Cardiac muscle cell (in vitro differentiated cells and primary cell): Measurements from ENCODE around the gene GATAD2B. TPM values are rescaled to one million over a fixed set of nuclear protein-coding genes. Genes with fewer than 3 reads are reported as not detected.

Experiments
- DNase-seq, 2 donors: peaks; one replicate each; pipeline versions ENCODE4 v3.0.0 to v3.0.0-alpha.2; 2010 to 2017; ENCODE audit warnings: low read depth in 1 of 2, low spot score in 1 of 2
- H3K27ac ChIP-seq: fragments of 200-600 bp; sonication (generic); 2 replicates; pipeline ENCODE4 v1.5.1; 2016
- H3K27me3 ChIP-seq: fragments of 200-600 bp; sonication (generic); 2 replicates; pipeline ENCODE4 v1.6.0; 2016; ENCODE audit warnings: control low read depth
- H3K36me3 ChIP-seq: fragments of 200-600 bp; sonication (generic); 2 replicates; pipeline ENCODE4 v1.5.1; 2016; ENCODE audit warnings: control low read depth
- H3K4me1 ChIP-seq: fragments of 200-600 bp; sonication (generic); 2 replicates; pipeline ENCODE4 v1.8.1; 2017; ENCODE audit warnings: low read depth, mild to moderate bottlenecking, mixed run types
- H3K4me3 ChIP-seq: fragments of 200-600 bp; sonication (generic); 2 replicates; pipeline ENCODE4 v1.5.1; 2016; ENCODE audit warnings: mild to moderate bottlenecking
- H3K9me3 ChIP-seq: fragments of 200-600 bp; sonication (generic); 2 replicates; pipeline ENCODE4 v1.5.1; 2017; ENCODE audit warnings: low read depth, mild to moderate bottlenecking, control low read depth
- polyA plus RNA-seq: library from polyadenylated mRNA; unstranded; fragments of >200 nt; fragmentation: Nextera tagmentation; extraction: Ambion mirVana; gene quantifications from 2 replicates; pipeline ENCODE4 v1.2.1, GENCODE V29; 2016
- total RNA-seq: library from RNA; depleted of rRNA; stranded (reverse); fragments of >200 nt; gene quantifications from 2 replicates; pipeline ENCODE4 v1.2.3, GENCODE V29; 2016
- TF ChIP-seq, protein P1 (sequence below): IDR thresholded peaks from 2 replicates; pipeline ENCODE4 v1.5.1; 2012; ENCODE audit warnings: low read depth, mild to moderate bottlenecking, low read length

Gene GATAD2B
- total and polyA plus RNA-seq, 2 experiments from 2014 or later, result 8.1 to 19.6 TPM

DNA sequence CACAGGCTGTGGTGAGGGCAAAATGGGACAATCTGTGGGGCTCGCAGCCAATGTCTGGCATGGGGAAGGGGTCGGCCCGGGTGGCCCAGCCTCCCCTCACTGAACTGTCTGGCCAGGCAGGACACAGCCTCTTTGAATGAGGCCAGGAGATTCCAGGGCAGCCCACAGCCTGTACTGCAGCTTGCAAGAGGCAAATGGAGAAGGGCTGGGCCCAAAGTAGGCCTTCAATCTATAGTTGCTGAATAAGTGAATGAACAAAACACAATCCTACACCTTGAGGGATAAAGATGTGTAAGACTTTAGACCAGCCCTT is 124.3 kb downstream of the GATAD2B start:
- TF ChIP-seq, protein P1, sequence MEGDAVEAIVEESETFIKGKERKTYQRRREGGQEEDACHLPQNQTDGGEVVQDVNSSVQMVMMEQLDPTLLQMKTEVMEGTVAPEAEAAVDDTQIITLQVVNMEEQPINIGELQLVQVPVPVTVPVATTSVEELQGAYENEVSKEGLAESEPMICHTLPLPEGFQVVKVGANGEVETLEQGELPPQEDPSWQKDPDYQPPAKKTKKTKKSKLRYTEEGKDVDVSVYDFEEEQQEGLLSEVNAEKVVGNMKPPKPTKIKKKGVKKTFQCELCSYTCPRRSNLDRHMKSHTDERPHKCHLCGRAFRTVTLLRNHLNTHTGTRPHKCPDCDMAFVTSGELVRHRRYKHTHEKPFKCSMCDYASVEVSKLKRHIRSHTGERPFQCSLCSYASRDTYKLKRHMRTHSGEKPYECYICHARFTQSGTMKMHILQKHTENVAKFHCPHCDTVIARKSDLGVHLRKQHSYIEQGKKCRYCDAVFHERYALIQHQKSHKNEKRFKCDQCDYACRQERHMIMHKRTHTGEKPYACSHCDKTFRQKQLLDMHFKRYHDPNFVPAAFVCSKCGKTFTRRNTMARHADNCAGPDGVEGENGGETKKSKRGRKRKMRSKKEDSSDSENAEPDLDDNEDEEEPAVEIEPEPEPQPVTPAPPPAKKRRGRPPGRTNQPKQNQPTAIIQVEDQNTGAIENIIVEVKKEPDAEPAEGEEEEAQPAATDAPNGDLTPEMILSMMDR, result no peak
- Histone ChIP-seq H3K27me3 (no peaks in the 10 kb centered on the region), H3K36me3 (no peaks in the 10 kb centered on the region), H3K27ac (peak overlapping the region; percentile 24), H3K4me3 (no peak overlapping the region), H3K9me3 (no peaks in the 10 kb centered on the region), H3K4me1 (peaks cover under 1% of the 10 kb centered on the region)
- DNase-seq, result no peak

DNA sequence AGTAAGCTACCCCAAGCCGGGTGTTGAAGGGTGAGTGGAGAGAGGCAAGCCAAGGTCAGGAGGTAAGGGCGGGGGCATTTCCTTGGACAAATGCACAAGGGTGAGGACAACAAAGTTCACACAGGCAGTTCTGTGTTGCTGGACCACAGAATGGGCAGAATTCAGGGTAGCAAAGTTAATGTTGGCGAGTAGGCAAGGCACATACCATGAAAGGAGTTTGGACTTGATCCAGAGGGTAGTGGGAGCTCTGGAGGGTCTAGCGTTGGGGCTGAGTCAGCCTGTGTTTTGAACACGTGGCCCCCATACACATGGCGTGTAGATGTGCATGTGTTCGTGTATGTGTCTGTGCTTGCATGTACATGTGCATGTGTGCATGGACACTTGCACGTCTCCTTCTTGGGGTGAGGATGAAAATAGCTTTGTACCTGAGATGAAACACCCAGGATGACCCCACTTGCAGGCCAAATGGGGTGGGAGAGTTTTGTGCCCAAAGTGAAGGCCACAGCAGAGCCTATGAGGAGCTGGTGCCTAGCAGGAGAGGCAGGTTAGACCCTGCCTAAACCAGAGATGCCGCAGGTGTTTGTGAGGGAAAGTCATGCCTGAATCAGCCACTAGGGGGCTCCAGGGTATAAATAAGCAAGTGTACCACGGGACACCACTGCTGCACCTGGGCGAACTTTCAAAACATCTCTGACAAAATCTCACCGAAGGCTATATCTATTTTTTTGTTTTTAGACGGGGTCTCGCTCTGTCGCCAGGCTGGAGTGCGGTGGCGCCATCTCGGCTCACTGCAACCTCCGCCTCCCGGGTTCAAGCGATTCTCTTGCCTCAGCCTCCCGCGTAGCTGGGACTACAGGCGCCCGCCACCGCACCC is 125.7 kb downstream of the GATAD2B start:
- DNase-seq, result peak; percentile 72 to 86
- Histone ChIP-seq H3K27ac (no peak overlapping the region), H3K4me3 (no peak overlapping the region), H3K36me3 (no peaks in the 10 kb centered on the region), H3K4me1 (no peaks in the 10 kb centered on the region), H3K9me3 (no peaks in the 10 kb centered on the region), H3K27me3 (no peaks in the 10 kb centered on the region)
- TF ChIP-seq, protein P1, result peak; percentile 80

DNA sequence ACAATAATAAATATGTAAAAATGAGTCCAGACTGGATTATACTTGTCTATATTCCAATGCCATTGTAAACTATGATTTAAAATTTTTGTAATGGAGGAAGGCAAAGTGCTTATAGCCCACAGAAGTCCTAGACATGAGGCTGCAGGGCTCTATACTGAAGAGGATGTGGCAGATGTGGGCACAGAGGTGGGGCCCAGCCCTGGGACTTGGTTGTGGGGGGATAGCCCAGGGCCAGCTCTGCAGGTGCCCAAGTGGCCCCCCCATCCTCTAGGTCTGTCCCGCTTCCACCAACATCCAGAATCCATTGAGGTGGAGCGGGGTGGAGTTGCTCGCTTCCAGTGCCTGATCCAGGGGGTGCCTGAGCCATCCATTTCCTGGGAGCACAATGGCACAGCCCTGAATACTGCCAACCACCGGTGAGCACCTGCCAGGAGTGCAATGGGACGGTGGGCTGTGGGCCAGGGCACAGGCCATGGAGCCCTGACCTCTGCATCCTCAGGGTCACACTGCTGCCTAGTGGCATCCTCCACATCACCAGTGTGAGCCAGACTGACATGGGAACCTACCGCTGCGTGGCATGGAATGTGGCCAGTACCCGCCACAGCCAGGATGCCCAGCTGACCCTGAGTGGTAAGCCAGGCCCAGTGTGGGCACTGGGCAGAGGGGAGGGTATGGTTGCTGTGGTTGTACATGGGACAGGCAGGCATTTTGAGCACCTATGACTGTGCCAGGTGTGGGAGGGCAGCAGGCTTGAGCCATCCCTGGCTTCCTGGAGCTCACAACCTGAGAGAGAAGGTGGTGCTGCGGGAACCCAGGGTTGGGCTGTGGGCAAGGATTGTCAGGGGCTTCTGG is 126.6 kb downstream of the GATAD2B start:
- no peaks in the 10 kb centered on the region for H3K4me1 ChIP-seq
- H3K9me3 ChIP-seq, result no peaks in the 10 kb centered on the region
- DNase-seq, result no peak
- H3K36me3 ChIP-seq, result no peaks in the 10 kb centered on the region
- no peak overlapping the region for H3K27ac ChIP-seq
- TF ChIP-seq, protein P1, result no peak
- H3K4me3 ChIP-seq, result no peak overlapping the region
- H3K27me3 ChIP-seq, result no peaks in the 10 kb centered on the region

DNA sequence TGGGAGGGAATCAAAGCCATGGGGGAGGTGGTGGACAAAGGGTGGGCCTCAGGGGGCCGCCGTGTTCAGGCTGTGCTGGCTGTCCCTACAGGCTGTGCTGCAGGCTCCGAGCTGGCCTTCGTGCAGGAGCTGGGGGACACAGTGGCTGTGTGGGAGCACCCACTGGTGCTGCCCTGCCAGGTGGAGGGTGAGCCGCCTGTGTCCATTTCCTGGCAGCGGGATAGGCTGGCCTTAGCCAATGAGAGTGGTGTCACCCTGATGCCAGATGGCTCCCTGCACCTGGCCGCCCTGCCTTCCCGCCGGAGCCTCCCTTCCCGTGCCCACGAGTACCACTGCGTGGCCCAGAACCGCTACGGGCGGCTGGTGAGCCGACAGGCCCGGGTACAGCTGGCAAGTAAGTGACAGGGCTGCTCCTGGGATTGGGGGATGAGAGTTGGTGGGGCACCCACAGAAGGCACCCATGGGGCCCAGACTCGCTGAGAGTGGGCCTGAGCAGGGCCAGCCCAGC is 127.4 kb downstream of the GATAD2B start:
- TF ChIP-seq, protein P1, result no peak
- no peaks in the 10 kb centered on the region for H3K9me3 ChIP-seq
- no peak for DNase-seq
- H3K27me3 ChIP-seq, result no peaks in the 10 kb centered on the region
- H3K4me3 ChIP-seq, result no peak overlapping the region
- no peak overlapping the region for H3K27ac ChIP-seq
- H3K4me1 ChIP-seq, result no peaks in the 10 kb centered on the region
- H3K36me3 ChIP-seq, result no peaks in the 10 kb centered on the region

DNA sequence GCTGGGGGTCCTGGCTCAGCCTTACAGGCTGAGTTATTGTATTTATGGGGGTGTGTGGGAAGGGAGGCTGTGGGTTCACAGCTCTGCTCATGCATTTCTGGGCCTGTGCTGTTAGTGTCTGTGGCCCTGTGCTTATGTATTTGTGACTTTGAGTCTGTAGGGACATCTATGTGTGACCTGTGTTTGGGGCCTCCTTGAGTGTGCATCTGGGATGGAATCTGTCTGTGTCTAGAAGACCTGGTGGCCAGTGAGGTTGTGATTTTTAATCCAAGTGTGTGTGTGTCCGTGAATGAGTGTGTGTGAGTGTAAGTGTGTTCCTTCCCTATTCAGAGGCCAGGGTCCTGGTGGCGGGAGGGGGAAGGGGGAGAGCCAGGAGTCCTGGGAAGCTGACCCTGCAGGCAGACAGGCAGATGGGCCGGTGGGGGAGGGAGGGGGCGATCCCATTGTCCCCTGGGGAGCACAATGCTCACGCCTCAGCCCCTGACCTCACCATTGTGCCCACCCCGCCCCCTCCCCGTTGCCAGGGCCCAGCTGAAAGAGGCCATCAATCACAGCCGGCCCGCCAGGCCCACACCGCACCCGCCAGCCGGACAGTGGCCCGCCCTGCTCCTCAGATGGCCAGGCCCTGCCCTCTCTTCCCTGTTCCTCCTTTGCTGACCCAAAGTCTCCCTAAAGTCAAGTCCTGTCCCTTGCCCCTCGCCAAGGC is 128.0 kb downstream of the GATAD2B start:
- peaks cover 3% of the 10 kb centered on the region for H3K4me1 ChIP-seq
- TF ChIP-seq, protein P1, result no peak
- H3K9me3 ChIP-seq, result no peaks in the 10 kb centered on the region
- no peak overlapping the region for H3K4me3 ChIP-seq
- H3K36me3 ChIP-seq, result no peaks in the 10 kb centered on the region
- no peaks in the 10 kb centered on the region for H3K27me3 ChIP-seq
- no peak overlapping the region for H3K27ac ChIP-seq
- no peak for DNase-seq
